Measurements from ENCODE around the gene SH3TC2. TPM values are rescaled to one million over a fixed set of nuclear protein-coding genes. Genes with fewer than 3 reads are reported as not detected.
A peak's percentile ranks its signal among the peaks of the same experiment; 100 is the strongest.

Gene SH3TC2
- total RNA-seq, 1 donor from 2014 or later, result 35.7 TPM

DNA sequence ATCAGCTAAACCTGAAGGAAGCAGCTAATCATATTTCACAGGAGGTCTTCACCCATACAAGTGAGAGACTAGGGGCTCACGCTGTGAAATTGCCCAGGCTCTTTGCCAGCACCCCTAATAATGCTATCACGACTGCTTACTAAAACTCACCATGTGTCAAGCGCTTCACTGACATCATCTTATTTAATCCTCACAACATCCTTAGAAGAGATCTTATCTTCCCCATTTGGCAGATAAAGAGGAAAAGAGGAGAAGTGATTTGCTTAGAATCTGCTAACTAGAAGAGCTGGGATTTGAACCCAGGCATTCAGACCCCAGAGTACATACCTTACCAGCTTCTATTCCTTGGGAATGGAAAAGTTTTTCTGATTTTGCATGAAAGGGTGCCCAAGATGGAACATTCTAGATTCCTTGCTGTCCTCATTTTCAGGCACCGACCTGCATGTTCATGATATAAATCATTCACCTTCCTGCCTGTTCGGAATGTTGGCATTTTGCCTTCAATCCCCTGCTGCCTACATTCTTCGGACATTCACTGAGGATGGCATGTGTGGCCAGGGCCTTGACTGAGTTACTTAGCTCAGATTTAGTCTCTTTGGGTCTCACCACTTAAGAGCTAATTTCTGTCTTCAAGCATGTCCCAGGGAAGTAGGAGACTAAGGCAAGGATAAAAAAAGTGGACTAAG lies 88.1 kb downstream of the SH3TC2 start:
- peak; percentile 62 to 79 for DNase-seq (ENCODE audit: low read depth in 2 of 2)

DNA sequence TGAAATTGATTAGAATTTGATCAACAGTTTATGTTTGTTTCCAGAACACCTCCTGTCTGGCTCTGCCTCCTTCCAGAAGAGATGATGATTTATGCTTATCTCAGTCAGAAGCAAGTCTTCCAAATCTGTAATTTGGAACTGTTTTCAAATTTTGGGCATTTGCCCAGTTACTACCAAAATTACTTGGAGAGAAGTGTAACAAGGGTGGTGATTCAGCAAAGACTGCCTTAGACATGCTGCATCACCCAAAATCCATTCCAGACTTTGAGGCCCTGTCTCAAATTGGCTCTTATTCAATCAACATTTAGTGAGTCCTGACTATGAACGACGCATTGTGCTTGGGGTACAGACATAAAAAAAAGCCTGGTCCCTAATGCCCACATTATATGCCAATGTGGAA lies 89.4 kb downstream of the SH3TC2 start:
- DNase-seq (ENCODE audit: low read depth in 2 of 2), result peak in 1 of 2 donors; percentile 18

DNA sequence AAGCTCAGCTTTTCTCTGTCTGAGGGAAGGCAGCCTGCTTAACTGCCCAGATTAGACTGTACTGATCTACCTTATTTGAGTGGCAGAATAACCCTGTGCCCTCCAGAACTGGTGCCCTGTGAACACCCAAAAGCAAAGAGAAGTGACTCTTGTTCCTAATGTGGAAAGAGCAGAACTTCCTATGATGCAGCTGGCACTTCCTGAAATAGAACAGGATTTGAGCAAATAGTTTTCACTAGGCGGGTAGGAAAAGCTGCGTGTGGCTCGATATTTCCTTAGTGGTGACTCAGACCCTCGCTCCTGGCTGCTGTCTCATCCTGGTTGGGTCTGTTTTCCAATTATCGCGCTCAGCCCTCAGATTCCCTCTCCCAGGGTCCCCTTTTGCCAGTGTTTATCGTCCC lies 89.9 kb downstream of the SH3TC2 start:
- DNase-seq (ENCODE audit: low read depth in 2 of 2), result peak; percentile 95 to 96

- no peak for DNase-seq (ENCODE audit: low read depth in 2 of 2)
Observed at GRCh38 chr5:148972396-148972795, 90.5 kb downstream of the SH3TC2 start.

- DNase-seq (ENCODE audit: low read depth in 2 of 2), result no peak
Observed at GRCh38 chr5:148970876-148971275, 92.0 kb downstream of the SH3TC2 start.

DNA sequence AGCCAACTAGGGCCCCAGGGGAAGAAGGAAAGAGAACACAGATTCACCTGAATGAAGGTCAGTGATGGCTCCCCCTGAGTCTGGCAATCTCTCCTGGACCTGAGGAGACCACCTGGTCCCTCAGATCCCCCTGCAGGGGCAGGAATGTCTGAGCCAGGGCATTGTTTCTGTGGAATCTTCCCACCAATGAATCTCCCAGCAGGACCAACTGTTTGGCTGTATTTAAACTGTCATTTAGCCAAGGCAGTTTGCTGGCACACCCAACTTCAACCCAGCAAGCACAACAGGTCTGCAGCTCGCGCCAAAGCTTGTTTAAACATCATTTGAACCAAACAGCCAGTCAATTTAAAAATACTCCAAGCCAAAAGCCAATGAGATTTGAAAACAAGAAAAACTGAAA lies 92.6 kb downstream of the SH3TC2 start:
- DNase-seq (ENCODE audit: low read depth in 2 of 2), result peak; percentile 53 to 68

GRCh38 chr5:148969291-148969690 lies 93.6 kb downstream of the SH3TC2 start:
- no peak for DNase-seq (ENCODE audit: low read depth in 2 of 2)

GRCh38 chr5:148968311-148968710 lies 94.6 kb downstream of the SH3TC2 start:
- no peak for DNase-seq (ENCODE audit: low read depth in 2 of 2)

- no peak for DNase-seq (ENCODE audit: low read depth in 2 of 2)
Observed at GRCh38 chr5:148967783-148968182, 95.1 kb downstream of the SH3TC2 start.

DNA sequence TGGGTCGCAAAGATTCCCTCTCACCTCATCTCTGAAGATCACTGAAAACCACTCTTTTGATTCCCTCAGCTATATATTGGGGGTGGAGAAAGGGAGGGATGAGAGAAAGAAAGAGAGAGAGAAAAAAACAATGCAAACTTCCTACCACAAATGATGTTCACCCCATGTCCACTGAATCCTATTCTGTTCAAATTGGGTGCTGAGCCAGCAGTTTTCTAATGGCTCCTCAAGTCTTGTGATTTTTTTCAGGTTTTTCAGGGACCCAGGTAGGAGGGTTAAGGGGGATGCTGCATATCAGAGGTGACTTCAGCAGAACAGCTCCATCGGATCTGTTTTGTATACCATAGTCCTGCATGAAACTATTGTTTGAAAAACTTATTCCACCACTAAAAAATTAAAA lies 95.9 kb downstream of the SH3TC2 start:
- no peak for DNase-seq (ENCODE audit: low read depth in 2 of 2)

GRCh38 chr5:148966348-148966747 lies 96.5 kb downstream of the SH3TC2 start:
- DNase-seq (ENCODE audit: low read depth in 2 of 2), result peak in 1 of 2 donors; percentile 15

DNA sequence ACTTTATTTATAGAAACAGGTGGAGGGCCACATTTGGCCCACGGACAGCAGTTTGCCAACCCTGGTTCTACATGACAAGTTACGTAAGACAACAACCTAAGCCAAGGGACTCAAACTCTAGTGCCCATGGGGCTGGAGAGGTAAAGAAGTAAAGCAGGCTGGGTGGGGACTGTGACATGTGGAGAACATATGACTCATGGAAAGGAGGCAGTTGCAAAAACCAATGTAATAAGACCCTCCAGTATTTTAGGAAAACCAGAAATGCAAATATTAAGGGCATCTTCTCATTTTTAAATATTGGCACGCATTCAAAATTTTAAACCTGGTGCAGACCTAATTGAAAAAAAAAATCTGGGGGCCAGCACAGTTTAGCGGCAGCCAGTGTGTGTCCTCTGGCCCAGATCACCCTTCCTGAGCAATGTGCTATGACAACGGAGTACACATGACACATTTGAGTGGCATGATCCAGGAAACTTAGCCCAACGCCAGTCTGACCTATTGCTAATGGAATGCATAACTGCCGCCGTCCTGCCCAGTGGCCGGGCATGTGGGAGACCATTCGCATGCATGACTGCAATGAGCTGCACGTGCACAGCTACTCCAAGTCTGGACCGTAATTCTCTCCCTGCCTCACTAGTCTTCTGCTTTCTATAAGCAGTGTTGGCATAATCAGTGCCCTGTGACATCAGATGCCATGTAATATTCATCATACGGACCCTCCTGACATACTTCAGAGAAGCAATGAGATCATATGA lies 97.2 kb downstream of the SH3TC2 start:
- DNase-seq (ENCODE audit: low read depth in 2 of 2), result peak; percentile 97 to 99

DNA sequence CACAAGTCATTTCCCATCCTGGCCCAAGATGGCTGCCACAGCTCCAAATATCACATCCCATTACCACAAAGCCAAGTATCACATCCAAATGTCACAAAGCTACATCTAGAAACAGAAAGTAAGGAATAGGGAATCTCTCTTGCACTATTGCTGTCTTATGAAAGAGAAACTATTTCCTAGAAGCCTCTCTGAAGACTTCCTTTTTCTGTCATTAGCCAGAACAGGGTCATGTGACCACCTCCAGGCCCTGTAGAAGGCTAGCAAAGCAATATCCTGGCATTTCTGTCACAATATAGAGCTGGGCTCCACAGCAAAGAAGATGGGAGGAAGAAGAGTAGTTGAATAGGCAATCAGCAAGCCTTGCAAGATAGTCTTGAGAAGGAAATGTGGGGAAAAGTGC lies 99.2 kb downstream of the SH3TC2 start:
- no peak for DNase-seq (ENCODE audit: low read depth in 2 of 2)

DNA sequence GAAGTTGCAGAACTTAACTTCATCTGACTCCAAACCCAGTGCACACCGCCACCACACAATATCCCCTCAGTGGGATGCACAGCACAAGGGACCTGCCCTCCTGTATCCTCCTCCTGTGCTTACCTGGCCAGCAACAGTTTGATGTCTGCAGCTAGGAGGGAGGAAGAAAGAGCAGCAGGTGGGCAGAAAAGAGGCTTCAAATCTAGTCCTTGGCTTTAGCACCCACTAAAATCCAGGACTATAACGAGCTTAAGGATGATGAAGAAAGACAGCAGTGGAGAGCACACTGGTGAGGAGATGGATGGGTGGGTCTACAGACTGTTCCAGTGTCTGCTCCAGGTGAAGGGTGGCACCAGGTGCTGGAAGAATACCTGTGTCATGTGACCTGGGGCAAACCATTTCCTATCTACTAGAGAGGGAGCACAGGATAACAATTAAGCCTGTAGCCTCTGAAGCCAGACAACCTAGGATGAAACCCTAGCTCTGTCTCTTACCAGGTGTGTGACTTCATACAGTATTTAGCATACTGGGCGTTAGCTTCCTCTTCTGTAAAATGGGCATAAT lies 100.0 kb downstream of the SH3TC2 start:
- DNase-seq (ENCODE audit: low read depth in 2 of 2), result no peak

- no peak for DNase-seq (ENCODE audit: low read depth in 2 of 2)
Observed at GRCh38 chr5:148962200-148962550, 100.7 kb downstream of the SH3TC2 start.

- peak; percentile 33 to 43 for DNase-seq (ENCODE audit: low read depth in 2 of 2)
Observed at GRCh38 chr5:148961261-148962199, 101.3 kb downstream of the SH3TC2 start.

DNA sequence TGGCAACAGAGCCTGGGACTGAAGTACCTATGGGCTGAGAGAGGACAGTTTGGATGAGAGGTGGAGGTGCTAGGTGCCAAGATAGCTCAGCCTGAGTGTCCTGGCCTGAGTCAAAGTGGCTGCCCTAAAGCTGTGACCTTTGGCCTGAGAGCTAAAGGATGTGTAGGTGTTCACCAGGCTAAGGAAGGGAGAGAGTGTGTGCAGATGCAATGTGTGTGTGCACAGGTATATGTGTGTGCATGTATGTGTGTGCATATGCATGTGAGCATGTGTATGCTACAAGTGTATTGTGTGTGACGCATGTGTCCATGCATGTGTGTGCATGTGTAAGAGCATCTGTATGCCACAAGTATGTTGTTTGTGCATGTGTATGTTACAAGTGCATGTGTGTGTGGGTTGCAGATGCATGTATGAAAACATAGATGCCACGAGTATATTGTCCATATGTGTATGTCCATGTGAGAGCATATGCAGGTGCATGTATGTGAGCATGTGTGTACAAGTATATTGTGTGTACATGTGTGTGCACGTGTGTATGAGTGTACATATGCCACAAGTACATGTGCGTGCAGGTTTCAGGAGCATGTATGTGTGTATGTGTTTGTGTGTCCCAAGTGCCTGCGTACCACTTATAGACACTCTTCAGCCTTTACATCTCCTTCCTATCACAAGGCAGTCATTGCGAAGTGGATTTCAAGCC lies 102.6 kb downstream of the SH3TC2 start:
- no peak for DNase-seq (ENCODE audit: low read depth in 2 of 2)

DNA sequence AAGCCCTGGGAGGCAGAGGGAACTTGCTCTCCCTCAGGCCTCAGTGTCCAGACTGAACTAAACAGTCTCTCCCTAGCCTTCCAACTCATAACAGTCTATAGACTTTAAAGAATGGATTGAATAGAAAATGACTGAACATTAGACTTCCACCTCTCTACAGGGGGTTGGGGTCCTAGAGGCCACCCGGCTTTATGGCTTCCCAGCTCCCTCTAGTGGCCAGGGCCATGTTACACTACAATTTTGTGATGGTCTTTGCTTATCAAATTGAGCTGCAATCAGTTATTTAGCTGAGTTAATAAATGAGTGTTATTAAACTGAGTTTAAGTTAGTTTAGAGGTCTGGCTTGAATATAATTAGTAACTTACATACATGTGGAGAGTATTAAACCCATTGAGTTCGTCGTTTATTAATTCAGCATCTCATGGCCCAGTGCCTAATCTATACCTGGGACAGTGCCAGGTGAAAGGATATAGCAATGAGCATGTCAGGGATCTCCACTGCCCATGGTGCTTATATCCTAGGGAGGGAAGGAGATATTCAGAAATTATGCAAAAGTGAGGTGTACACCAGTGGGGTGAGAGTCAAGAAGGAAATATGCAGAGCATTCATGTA lies 105.2 kb downstream of the SH3TC2 start:
- DNase-seq (ENCODE audit: low read depth in 2 of 2), result peak; percentile 55 to 66

- no peak for DNase-seq (ENCODE audit: low read depth in 2 of 2)
Observed at GRCh38 chr5:148956477-148957385, 106.1 kb downstream of the SH3TC2 start.
